ENCODE data around the gene CUX1. TPM values are rescaled to one million over a fixed set of nuclear protein-coding genes. Genes with fewer than 3 reads are reported as not detected.

Gene CUX1
- polyA plus RNA-seq, 1 experiment = 29.7 TPM

DNA sequence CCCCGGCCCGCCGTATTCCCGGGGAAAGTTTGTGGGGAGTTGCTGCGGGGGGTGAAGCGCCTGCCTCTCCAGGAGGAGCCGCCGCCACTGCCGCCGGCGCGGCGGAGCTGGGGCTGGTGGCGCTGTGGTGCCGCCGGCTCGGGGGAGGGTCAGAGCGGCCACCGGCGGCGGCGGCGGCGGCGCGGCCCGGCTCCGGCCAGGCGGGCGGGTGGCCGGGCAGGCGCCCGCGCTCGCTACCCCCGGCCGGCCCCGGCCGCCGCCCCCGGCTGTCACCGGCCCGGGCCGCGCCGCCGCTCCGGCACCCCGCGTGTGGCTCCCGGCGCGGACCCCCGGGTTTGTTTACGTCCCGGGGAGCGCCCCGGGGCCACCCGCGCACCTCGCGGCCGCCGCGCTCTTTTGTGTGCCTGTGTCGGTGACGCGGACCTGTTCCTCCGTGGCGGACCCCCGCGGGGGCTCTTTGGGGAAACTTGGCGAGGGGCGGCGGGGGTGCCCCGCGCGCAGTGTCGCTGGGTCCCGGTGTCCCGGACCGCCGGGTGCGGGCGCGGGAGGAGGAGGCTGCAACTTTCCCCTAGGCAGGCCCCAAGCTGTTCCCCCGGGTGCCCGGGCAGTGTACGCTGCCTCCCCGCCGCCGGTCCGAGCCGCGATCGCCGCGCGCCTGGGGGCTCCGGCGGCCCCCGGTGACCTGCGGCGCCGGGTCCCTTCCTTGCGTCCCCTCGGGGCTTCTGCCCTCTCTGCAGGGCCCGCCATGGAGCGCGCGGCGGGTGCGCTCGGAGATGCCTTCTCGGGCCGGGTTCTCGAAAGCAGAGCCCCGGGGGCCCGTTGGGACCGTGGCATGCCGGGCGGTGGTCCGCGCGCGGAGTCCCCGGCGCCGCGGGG is 593 bp upstream of the CUX1 start:
- POLR2A ChIA-PET = interaction anchor here (0.6 kb wide), 1 partner anchor 53 kb away, joined by 3 read pairs; no protein-coding TSS in a partner anchor
- DNase-seq (ENCODE audit: low read depth, low spot score) = no peak

DNA sequence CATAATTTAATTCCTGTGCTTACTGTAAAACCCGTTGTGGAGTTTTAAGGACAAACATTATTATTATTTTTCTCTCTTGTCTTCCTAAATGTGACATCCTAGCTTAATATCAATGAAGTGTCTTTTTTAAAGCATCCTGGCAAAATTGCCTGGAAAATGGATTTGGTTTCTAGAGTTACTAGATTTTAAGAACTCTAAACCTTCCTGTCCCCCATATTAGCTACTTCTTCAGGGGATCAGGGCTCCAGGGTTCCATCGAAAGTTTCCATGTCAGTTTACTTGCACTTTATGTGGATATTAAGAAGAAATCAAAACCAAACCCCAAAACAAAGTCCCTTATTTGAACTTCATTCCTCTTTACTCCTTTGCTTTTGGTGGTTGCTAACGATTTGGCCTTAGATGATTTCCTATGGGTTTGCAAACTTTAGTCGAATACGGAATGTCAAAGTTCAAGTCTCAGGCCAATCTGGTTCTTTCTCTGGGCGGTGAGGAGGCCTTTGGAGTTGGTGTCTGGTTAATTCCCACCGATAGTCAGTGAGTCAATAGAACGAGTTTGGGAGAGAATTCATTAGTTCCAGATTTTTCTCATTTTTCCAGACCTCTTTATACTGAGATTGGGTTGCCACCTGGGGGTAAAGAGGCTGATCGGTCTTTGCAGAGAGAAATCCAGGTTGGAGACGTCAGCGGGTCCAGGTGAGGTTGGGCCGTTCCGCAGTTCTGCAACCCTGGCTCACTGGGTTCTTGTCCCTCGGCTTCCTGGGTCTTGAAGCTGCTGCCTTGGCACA is 1.1 kb downstream of the CUX1 start:
- no peaks in the 10 kb centered on the region; the same call in 1 of the 2 replicates for H3K9me3 ChIP-seq (ENCODE audit: control insufficient read depth, insufficient read depth, low read length)
- TF ChIP-seq, protein P1, sequence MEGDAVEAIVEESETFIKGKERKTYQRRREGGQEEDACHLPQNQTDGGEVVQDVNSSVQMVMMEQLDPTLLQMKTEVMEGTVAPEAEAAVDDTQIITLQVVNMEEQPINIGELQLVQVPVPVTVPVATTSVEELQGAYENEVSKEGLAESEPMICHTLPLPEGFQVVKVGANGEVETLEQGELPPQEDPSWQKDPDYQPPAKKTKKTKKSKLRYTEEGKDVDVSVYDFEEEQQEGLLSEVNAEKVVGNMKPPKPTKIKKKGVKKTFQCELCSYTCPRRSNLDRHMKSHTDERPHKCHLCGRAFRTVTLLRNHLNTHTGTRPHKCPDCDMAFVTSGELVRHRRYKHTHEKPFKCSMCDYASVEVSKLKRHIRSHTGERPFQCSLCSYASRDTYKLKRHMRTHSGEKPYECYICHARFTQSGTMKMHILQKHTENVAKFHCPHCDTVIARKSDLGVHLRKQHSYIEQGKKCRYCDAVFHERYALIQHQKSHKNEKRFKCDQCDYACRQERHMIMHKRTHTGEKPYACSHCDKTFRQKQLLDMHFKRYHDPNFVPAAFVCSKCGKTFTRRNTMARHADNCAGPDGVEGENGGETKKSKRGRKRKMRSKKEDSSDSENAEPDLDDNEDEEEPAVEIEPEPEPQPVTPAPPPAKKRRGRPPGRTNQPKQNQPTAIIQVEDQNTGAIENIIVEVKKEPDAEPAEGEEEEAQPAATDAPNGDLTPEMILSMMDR (IDR thresholded peaks at IDR 0.05; ENCODE audit: low read depth, low read length) = no peak
- H3K27me3 ChIP-seq (ENCODE audit: control insufficient read depth, insufficient read depth, low read length) = no peaks in the 10 kb centered on the region
- CTCF ChIA-PET = interaction anchor here (0.8 kb wide), 1 partner anchor 419 kb away, joined by 3 read pairs; no protein-coding TSS in a partner anchor
- no peak for DNase-seq (ENCODE audit: low read depth, low spot score)
- H3K4me3 ChIP-seq (ENCODE audit: low read depth, low read length) = no peak overlapping the region
- POLR2A ChIA-PET = no interaction called here
- no peak overlapping the region for H3K27ac ChIP-seq (ENCODE audit: low read depth, low read length)

More for the DNA sequence above, 593 bp upstream of the CUX1 start:
- Histone ChIP-seq H3K27ac (ENCODE audit: low read depth, low read length) (no peak overlapping the region), H3K4me3 (ENCODE audit: low read depth, low read length) (peak overlapping the region; percentile 65), H3K27me3 (ENCODE audit: control insufficient read depth, insufficient read depth, low read length) (no peaks in the 10 kb centered on the region), H3K9me3 (ENCODE audit: control insufficient read depth, insufficient read depth, low read length) (no peaks in the 10 kb centered on the region; the same call in 1 of the 2 replicates)
- CTCF ChIA-PET = no interaction called here
- TF ChIP-seq, protein P1 (IDR thresholded peaks at IDR 0.05; ENCODE audit: low read depth, low read length) = 0 out of 2 replicates have a peak, but pooled peaks have one; percentile 2

DNA sequence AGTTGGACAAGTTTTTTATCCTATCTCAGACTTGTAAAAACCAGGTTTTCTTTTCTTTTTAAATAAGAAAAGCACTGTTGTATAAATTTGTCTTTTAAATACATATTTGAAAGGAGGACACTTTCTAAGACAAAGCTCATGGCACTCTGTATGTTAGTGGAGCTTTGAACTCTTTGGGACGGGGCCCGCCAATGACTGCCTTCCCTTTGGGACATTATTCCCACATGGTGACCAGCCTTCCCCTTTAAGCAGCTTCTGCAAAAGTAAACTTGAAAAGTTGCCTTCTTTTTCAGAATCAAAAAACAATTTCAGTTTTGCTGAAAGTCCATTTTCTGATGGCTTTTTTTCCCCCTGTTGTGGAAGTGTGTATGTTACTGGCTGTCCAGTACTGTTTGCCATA is 1.8 kb downstream of the CUX1 start:
- no peak overlapping the region for H3K27ac ChIP-seq (ENCODE audit: low read depth, low read length)
- no peak overlapping the region for H3K4me3 ChIP-seq (ENCODE audit: low read depth, low read length)
- DNase-seq (ENCODE audit: low read depth, low spot score) = no peak
- no peaks in the 10 kb centered on the region; the same call in 1 of the 2 replicates for H3K9me3 ChIP-seq (ENCODE audit: control insufficient read depth, insufficient read depth, low read length)
- CTCF ChIA-PET = no interaction called here
- no peaks in the 10 kb centered on the region for H3K27me3 ChIP-seq (ENCODE audit: control insufficient read depth, insufficient read depth, low read length)
- POLR2A ChIA-PET = no interaction called here
- TF ChIP-seq, protein P1 (IDR thresholded peaks at IDR 0.05; ENCODE audit: low read depth, low read length) = no peak

GRCh38 chr7:101819913-101820522 is 2.6 kb downstream of the CUX1 start:
- H3K27ac ChIP-seq (ENCODE audit: low read depth, low read length) = no peak overlapping the region
- no peaks in the 10 kb centered on the region; the same call in 1 of the 2 replicates for H3K9me3 ChIP-seq (ENCODE audit: control insufficient read depth, insufficient read depth, low read length)
- DNase-seq (ENCODE audit: low read depth, low spot score) = no peak
- POLR2A ChIA-PET = interaction anchor here (0.6 kb wide), 1 partner anchor 23 kb away, joined by 7 read pairs; no protein-coding TSS in a partner anchor
- H3K27me3 ChIP-seq (ENCODE audit: control insufficient read depth, insufficient read depth, low read length) = no peaks in the 10 kb centered on the region
- no peak overlapping the region for H3K4me3 ChIP-seq (ENCODE audit: low read depth, low read length)
- TF ChIP-seq, protein P1 (IDR thresholded peaks at IDR 0.05; ENCODE audit: low read depth, low read length) = no peak
- CTCF ChIA-PET = no interaction called here

Measured in AG04450 (cell line).